ENCODE results near the gene RASA3.

Gene RASA3

DNA sequence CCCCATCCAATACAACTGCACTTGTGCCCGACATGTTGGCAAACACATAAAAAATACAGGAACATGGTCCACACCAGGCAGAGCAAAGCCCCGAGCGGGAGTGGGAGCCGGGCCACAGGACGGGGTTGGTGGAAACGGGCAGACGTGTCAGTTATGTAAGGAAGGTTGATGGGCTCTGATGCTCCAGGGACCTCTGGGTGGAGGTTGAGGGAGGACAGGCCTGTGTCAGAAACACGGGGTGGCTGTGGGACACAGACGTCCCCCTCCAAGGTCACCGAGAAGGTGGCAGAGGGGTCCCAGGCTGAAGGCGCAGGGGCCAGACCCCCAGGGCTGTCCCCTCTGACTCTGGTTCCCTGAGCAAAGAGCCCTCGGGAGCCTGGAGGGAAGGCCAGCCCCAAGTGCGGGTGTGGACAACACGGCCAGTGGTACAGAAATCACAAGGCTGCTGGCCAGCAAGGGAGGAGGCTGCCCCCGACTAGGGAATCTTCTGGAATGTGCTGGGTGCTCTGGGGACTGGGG lies 127.2 kb downstream of the RASA3 start:
- DNase-seq (ENCODE audit: low read depth in 3 of 3): no peak

DNA sequence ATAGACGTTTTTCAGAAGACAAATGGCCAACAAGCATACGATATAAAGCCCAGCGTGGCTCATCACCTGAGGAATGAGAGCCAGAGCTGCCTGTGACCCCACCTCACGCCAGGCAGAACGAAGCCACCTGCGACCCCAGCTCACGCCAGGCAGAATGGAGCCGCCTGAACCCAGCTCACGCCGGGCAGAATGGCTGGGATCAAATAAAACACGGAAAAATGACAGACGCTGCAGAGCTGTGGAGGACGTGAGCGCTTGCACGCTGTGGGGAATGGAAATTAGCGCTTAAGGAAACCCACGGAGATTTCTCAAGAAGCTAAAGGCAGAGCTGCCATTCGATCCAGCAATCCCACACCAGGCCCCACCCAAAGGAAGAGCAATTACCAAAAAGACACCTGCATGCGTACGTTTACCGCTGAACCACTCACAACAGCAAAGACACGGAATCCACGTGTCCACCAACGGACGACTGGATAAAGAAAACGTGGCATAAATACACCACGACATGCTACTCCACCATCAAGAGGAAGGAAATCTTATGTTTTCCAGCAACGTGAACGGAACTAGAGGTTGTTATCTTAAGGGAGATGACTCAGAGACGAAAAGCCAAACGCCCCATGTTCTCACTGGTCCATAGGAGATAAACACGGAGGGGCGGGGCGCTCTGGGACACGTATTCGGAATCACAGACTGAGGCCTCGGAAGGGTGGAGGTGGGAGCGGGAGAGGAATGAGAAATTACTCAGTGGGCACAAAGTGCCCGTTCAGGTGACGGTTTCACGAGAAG lies 127.8 kb downstream of the RASA3 start:
- DNase-seq (ENCODE audit: low read depth in 3 of 3): no peak

DNA sequence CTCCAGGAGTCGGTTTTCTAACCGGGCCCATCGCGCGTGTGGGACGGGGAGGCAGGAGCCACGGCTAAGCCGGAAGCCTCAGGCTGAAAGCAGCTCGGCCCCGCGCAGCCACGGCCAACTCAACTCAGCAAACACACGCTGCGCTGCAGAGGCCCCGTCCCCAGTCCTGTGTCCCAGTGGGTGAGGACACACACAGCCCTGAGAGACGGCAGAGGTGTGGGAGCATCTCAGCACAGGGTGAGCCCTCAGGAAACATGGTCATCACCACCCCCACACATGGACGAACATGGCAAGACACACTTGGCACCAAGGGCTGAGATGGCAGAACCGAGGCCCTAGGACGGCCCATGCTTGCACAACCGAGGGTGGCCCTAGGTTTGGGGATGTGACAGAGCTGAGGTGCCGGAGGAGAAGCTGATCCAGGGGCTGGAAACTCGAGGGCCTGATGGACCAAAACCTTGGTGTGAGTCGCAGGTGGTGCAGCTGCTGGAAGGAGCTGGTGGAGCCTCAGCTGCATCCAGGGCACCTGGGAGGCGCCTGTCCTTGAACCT lies 129.6 kb downstream of the RASA3 start:
- no peak for DNase-seq (ENCODE audit: low read depth in 3 of 3)

DNA sequence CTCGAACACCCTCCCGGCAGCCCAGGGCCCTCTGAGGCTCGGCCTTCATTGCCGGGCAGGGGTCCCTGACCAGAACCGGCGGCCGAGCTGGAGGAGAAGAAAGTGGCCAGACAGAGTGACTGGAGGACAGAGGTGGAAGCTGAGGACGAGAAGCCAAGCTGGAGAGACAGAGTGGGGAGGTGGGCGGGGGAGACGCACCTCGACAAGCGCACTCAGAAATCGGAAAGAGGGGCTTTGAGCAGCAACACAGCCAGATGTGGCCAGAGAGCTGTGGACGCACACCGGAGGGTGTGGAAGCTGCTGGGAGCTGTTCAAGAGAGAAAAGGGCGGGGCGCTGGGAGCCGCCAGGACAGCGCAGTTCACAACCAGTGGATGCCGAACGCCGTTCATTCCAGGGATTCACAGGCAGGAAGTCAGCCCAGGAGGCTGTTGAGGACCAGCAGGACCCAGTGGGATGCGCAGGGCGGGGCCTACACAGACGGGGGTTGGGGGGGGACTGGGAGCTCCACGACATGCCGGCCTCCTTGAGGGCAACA lies 130.3 kb downstream of the RASA3 start:
- DNase-seq (ENCODE audit: low read depth in 3 of 3): no peak

DNA sequence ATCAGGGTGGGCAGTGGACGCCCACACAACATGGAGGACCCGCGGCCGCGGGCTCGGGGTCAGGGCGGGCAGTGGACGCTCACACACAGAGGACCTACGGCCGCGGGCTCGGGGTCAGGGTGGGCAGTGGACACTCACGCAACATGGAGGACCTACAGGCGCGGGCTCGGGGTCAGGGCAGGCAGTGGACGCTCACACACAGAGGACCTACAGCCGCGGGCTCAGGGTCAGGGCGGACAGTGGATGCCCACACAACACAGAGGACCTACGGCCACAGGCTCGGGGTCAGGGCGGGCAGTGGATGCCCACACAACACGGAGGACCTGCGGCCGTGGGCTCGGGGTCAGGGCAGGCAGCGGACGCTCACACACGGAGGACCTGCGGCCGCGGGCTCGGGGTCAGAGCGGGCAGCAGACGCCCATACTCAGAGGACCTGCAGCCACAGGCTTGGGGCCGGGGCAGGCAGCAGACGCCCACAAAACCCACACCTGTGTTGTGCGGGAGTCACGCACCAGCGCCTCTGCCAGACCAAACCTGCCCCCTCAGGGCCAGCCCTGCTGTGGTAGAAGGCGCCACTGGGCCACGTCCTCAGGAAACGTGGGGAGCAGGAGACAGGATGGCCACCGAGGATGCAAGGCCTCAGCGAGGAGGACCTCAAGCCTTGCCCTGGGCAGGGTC lies 131.0 kb downstream of the RASA3 start:
- DNase-seq (ENCODE audit: low read depth in 3 of 3): no peak

DNA sequence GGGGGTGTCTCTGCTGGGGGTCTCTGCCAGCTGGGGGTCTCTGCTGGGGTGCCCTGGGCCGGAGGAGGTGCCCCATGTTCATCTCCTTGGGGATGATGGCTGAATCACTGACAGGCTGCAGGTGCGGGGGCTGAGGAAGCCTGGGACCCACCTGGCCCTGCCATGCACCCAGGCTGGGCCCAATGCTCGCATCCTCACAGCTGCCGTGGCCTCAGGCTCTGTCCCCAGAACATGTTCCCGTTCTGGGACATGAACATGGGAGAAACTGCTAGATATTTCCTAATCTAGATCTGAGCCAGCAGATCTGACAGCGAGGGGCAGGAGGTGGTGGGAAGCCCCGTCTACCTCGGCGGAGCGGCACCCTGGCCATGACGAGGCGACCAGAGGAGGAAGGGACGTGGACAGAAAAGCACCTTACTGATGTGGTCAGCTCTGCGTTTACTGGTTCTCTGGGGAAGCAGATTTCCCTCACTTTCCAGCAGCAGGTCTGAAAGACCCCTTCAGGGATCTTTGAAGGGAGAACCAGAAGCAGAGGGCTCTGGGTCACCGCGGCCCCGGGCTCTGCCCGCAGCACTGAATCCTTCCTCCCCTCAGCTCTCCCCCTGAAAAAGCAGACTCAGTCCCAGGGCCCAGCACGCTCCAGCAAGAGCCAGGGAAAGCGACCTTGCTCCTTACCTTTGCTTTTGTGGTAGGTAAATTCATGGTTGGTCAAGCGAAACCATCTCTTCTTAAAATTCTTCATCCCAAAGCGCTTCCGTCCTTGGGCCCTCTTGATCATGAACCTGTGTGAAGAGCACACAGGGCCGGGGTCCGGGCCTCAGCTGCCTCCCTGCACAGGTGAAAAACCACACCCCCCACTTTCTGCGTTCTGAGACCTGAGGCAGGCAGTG lies 132.0 kb downstream of the RASA3 start:
- DNase-seq (ENCODE audit: low read depth in 3 of 3): no peak

DNA sequence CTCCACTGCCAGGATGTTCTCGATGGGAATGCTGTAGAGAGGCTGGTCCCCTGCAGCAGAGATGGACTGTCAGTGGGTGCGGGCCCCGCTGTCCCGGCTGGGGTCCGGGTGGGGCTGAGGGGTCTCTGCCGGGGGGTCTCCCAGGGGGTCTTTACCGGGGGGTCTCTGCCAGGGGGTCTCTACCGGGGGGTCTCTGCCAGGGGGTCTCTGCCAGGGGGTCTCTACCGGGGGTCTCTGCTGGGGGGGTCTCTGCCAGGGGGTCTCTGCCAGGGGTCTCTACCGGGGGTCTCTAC lies 132.9 kb downstream of the RASA3 start:
- no peak for DNase-seq (ENCODE audit: low read depth in 3 of 3)

DNA sequence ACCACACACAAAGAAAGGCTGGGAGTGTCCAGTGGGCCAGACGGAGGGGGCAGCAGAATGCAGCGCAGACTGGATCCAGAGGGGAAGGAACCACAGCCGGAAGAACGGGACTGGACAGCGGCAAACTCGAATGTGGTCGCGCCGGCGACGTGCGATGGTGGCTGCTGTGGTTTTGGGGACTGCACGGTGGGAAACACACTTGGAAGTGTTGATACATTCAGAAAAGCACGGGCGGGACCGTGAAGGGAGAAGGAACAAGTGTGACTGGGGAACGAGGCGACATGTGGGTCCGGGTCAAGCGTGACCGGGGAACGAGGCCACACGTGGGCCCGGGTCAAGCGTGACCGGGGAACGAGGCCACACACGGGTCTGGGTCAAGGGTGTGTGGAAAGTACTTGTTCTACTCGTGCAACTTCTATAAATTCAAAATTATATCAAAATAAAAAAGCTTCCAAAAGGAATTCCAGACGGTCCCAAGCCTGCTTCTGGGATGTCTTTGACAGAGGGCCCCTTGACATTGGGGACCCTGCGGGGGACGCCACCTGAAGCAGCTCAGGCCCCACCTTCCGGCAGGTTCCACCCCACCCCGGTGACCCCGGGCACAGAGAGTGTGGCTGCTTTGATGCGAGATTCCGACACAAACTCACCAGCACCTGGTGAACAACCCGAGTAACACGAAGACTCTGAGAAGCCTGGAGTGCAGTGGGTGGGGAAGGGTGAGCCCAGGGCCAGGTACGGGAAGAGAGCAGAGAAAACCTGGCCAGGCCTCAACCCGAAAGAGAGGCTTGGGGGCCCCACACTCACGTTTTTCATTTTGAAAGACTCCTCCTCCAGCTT lies 133.4 kb downstream of the RASA3 start:
- DNase-seq (ENCODE audit: low read depth in 3 of 3): no peak

DNA sequence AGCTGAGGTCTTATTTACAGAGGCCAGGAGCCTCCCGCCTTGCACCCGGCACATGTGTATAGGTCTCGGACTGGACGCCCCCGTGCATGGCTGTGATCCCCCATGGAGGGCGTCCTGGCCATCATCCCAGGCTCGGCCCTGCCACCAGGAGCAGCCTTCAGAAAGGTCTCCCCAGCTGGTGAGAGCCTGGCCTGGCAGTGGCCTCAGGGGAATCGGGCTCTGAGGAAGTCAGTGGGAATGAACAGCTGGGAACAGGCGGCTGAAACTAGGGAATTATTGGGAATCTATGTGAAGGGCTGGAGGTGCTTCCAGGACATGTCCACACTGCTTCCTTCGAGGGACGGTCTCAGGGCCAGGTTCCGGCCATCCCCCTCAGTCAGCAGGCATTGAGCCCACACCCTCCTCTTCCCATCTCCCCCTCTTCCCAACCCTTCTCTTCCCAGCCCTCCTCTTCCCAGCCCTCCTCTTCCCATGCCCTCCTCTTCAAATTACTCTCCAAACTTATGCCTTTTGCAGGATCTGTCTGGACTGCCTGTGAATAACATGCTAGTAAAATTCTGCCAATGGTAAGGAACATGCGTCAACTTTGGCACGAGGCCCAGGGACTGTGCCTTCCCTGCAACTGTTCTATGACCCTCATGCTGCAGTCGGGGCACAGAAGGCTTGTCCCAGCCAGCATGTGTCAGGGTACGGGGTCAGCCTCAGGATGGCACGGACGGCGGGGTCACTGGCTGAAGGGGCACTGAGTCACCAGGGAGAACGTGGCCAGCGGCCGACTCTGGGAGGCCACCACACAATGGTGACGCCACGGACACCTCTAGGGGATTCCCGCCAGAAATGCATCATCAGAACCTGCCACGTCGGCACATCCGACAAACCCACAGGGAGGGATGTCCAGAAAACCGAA lies 134.3 kb downstream of the RASA3 start:
- DNase-seq (ENCODE audit: low read depth in 3 of 3): no peak

DNA sequence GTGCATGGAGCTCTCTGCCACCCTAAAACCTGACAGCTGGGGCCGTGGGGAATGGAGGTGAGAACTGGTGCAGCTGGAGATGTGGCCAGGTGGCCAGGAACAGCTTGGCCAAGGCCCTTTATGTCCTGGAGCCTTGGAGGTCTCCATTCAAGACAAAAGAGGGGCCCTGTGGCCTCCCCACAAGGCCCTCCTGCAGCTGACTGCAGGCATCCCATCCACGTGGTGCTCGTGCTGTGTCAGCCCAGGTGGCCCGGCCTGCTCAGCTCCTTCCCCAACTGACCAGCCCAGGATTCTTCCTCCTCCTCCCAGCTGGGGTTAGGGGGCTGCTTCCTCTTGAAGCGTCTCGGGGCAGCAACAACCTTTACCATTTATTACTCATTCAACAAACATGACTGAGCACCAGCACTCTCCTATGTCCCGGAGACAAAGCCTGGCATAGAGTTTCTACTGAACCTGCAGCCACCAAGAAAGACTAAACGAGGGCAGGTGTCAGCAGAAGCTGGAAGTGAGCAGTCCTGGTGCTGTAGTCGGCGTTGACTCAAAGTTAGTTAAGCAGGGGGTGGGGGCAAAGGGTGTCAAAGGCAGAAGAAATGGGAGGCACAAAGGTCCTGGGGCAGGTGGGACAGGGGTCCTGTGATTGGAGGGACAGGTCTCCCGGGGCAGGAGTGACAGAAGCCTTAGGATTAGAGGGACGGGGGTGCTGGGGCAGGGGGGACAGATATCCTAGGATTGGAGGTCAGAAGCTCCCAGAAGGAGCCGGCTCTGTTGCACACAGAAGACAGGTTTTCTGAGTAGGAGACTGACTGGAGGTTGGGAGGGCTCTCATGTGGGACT lies 135.3 kb downstream of the RASA3 start:
- no peak for DNase-seq (ENCODE audit: low read depth in 3 of 3)

DNA sequence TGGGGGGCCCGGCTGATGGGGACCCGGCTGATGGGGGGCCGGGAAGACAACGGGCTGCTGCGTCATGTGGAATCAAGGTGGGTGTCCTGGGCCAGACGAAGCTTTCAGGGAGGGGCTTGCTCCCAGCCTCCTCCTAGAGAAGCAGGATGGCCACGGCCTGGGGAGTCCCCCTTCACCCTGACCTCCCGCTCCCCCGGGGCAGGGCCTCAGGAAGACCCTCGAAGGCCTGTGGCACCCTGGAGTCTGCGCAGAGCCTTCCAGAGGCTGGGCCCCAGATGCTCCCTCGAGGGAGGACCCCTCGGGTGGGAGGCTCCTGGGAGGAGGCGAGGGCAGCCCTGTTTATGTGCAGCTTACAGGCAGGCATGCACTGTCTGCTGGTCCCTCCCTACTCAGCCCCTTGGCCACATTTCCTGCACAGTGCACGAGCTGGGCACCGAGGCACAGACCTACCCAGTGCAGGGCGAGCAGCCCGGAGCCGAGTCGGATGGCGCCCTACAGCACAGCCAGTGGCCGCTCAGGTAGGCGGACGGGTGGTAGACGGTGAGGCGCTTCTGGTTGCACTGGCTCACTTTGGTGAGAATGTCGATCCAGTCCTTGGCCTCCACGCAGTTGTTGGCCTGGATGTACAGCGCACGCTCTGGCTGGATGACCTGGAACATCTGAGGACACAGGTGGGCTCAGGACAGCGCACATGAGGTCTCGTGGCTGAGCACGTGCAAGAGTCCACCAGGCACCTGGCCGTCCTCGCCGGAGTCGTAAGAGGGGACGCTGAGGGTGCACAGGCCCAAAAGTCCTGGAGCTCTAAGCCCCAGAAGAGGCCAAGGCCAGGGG lies 136.1 kb downstream of the RASA3 start:
- no peak for DNase-seq (ENCODE audit: low read depth in 3 of 3)

DNA sequence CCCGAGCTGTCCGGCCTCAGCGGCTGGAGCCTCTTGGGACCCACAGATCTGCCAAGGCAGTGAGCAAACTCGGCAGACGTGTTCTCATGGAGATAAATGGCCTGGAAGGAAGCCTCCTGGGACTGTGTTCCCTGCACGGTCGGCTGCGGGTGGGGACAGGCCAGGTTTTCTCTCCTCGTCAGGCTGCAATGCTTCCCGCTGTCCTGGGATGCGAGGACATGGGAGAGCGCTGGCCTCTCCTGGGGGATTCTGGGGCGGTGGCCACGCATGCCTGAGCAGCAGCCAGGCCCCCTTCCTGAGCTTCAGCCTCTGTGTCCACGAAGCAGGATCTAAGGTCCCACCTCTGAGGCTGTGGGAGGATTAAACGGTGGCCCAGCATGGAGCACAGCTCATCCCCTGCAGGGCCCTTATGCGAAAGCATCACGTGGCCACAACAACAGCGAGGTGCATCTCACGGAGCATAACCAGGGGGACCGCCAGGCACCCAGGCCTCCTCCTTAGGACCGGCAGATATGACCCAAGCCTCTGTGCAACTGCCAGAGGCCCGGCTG lies 137.3 kb downstream of the RASA3 start:
- no peak for DNase-seq (ENCODE audit: low read depth in 3 of 3)

DNA sequence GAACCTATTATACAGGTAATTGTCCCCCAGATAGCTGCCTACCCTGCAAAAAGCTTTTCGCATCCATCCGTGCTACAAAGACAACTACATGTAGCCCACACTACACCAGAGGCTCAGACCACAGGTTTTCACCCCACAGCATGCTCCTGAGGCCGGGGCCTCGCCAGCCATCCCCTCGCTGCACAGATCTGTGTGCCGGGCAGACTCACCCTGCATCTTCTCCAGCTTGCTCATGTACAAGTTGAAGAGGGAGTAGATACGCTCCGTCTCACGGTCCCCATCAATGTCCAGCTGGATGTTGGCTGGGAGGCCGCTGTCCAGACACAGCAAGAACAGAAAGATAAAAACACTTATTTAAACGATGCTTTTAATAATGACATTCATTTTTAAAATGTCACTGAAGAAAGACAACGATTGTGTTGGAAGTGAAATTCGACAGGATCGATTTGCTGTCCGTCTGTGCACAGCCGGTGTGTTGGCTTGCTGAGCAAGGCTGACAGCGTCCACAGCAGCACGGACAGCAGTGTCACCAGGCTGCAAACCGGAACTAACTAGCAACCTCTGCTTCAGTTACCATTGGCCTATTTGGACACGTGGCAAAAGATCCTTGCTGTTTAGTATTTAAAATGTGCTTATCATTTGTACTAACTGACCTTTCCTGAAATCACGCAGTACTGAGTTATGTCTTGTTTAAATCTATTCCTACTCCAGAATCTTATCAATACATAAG lies 140.0 kb downstream of the RASA3 start:
- DNase-seq (ENCODE audit: low read depth in 3 of 3): no peak

DNA sequence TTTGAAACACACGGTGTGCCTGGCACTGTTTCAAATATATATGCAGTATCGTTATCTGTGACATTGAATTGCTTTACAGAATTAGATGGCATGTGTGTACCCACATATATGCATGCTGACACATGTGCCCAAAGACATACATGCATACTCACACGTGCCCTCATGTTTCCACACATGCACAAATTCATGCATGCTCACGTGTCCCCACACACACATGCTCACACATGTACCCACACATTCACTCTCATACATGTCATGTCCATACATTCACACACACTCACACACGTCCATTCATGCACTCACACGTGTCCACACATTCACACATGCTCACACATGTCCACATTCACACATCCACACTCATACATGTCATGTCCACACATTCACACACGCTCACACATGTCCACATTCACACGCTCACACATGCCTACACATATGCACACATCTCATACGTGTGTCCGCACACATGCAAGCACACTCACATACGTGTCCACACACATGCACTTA lies 140.7 kb downstream of the RASA3 start:
- no peak for DNase-seq (ENCODE audit: low read depth in 3 of 3)

DNA sequence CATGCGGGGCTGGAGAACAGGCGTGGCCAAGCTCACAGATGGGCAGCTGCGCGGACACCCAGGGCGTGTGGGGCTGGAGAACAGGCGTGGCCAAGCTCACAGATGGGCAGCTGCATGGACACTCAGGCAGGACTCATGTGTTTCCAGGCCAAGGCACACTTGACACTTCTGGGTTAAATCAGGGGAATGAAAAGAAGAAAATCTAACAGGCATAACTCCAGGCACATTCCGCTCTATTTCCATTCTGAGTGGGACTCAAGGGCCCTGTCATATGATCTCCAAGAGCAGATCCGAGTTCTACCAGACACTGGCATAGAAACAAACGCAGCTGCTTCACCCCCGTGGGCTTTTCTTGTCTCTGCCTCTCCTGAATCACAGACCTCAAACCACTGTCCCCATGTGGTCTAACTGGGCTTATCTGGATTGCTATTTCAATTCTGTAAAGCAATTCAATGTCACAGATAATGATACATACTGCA lies 141.2 kb downstream of the RASA3 start:
- DNase-seq (ENCODE audit: low read depth in 3 of 3): no peak

DNA sequence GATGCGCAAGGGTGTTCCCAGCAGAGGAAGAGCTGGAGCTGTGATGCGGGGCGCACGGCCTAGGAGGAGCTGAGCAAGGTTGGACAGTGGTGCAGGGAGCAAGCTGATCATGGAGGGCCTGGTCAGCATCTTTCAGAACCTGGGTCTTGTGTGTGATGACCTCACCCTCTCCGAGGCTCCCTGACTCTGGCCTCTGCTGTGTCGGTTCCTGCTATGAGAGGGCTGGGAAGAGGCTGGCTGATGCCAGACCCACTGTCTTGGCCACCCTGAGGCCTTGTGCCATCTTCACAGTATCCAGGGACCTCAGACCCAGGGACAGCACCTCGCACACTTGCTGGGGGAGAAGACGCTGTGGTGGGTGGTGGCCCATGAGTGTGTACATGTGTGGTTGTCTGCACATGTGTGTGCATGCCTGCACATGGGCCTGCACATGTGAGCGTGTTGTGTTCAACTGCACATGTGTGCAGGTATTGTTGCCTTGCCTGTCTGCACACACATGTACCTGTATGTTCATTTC lies 142.0 kb downstream of the RASA3 start:
- no peak for DNase-seq (ENCODE audit: low read depth in 3 of 3)
